ENCODE results near the gene MRPL19.

GRCh38 chr2:75688196-75688595, 41.6 kb downstream of the MRPL19 start:
- TF ChIP-seq CTCF (IDR thresholded peaks at IDR 0.05; ENCODE audit: low read depth, low read length) (no peak), EZH2phosphoT487 (IDR thresholded peaks at IDR 0.05; ENCODE audit: low read depth) (no peak)

Measured in OCI-LY3 (cell line).